Neural progenitor cell (in vitro differentiated cells): Measurements from ENCODE around the gene WNT9A. TPM values are rescaled to one million over a fixed set of nuclear protein-coding genes. Genes with fewer than 3 reads are reported as not detected.

Experiments
- DNase-seq: peaks from one replicate; pipeline ENCODE4 v3.0.0-alpha.2; 2016; ENCODE audit warnings: low spot score
- H2AFZ ChIP-seq: fragments of 200-600 bp; sonication (generic); replicated peaks from 2 replicates; pipeline ENCODE4 v1.6.1; 2016; ENCODE audit warnings: antibody characterized with exemption
- H3F3A ChIP-seq: fragments of 200-600 bp; sonication (generic); 2 replicates; pipeline ENCODE4 v1.6.1; 2016; ENCODE audit warnings: antibody characterized with exemption, low read depth
- H3K27ac ChIP-seq: fragments of 200-600 bp; sonication (generic); 2 replicates; pipeline ENCODE4 v1.5.1; 2016; ENCODE audit warnings: mild to moderate bottlenecking
- H3K27me3 ChIP-seq: fragments of 200-600 bp; sonication (generic); 2 replicates; pipeline ENCODE4 v1.6.1; 2016; ENCODE audit warnings: mild to moderate bottlenecking, moderate library complexity
- H3K36me3 ChIP-seq: fragments of 200-600 bp; sonication (generic); 2 replicates; pipeline ENCODE4 v1.5.1; 2016
- H3K4me1 ChIP-seq: fragments of 200-600 bp; sonication (generic); 2 replicates; pipeline ENCODE4 v1.6.1; 2016; ENCODE audit warnings: mixed run types
- H3K4me2 ChIP-seq: fragments of 200-600 bp; sonication (generic); 2 replicates; pipeline ENCODE4 v1.6.1; 2016
- H3K4me3 ChIP-seq: fragments of 200-600 bp; sonication (generic); 2 replicates; pipeline ENCODE4 v1.5.1; 2016
- H3K79me2 ChIP-seq: fragments of 200-600 bp; sonication (generic); 2 replicates; pipeline ENCODE4 v1.6.1; 2016; ENCODE audit warnings: low read depth
- H3K9ac ChIP-seq: fragments of 200-600 bp; sonication (generic); 2 replicates; pipeline ENCODE4 v1.6.1; 2016
- H3K9me3 ChIP-seq: fragments of 200-600 bp; sonication (generic); 2 replicates; pipeline ENCODE4 v1.5.1; 2016; ENCODE audit warnings: low read depth
- H4K20me1 ChIP-seq: fragments of 200-600 bp; sonication (generic); 2 replicates; pipeline ENCODE4 v1.6.1; 2016; ENCODE audit warnings: low read depth
- H3K27ac Mint-ChIP-seq: 3 replicates; pipeline ENCODE4 v1.8.0; 2021; ENCODE audit warnings: mixed read lengths
- H3K27me3 Mint-ChIP-seq: 2 replicates; pipeline ENCODE4 v1.8.0; 2022; ENCODE audit warnings: low read depth, mild to moderate bottlenecking, inconsistent platforms, moderate library complexity, mixed read lengths; ENCODE audit not compliant: insufficient read depth
- H3K36me3 Mint-ChIP-seq: 3 replicates; pipeline ENCODE4 v1.8.0; 2021; ENCODE audit warnings: mixed read lengths
- H3K4me1 Mint-ChIP-seq: 3 replicates; pipeline ENCODE4 v1.8.0; 2021; ENCODE audit warnings: mixed read lengths
- H3K4me3 Mint-ChIP-seq: 3 replicates; pipeline ENCODE4 v1.8.0; 2021; ENCODE audit warnings: mild to moderate bottlenecking, moderate library complexity, mixed read lengths
- H3K9me3 Mint-ChIP-seq: 3 replicates; pipeline ENCODE4 v1.8.0; 2020; ENCODE audit warnings: mixed read lengths
- CTCF ChIP-seq: fragments of 200-600 bp; sonication (generic); IDR thresholded peaks from 2 replicates; pipeline ENCODE4 v1.5.1; 2017; ENCODE audit warnings: antibody characterized with exemption, mild to moderate bottlenecking
- EZH2 ChIP-seq: fragments of 200-600 bp; sonication (generic); IDR thresholded peaks from 2 replicates; pipeline ENCODE4 v1.6.1; 2017; ENCODE audit warnings: antibody characterized with exemption, mild to moderate bottlenecking, moderate library complexity
- EZH2phosphoT487 ChIP-seq: fragments of 200-600 bp; sonication (generic); IDR thresholded peaks from 2 replicates; pipeline ENCODE4 v1.6.1; 2017; ENCODE audit warnings: antibody characterized with exemption
- total RNA-seq: library from RNA; depleted of rRNA; stranded (reverse); fragments of >200 nt; gene quantifications from 2 replicates; pipeline ENCODE4 v1.2.3, GENCODE V29; 2015; ENCODE audit warnings: low replicate concordance

WNT9A gene
- total RNA-seq, 1 donor from 2014 or later: 1.4 TPM

GRCh38 chr1:227959325-227959860 lies 11.7 kb upstream of the WNT9A start:
- no peaks in the 10 kb centered on the region for H3K4me1 Mint-ChIP-seq
- DNase-seq: peak; percentile 1
- Histone ChIP-seq H4K20me1 (no peaks in the 10 kb centered on the region), H3K79me2 (no peaks in the 10 kb centered on the region), H3K27ac (no peak overlapping the region), H3K9me3 (no peaks in the 10 kb centered on the region), H3K4me2 (no peak overlapping the region), H3F3A (no peaks in the 10 kb centered on the region), H3K4me3 (no peak overlapping the region), H3K4me1 (no peaks in the 10 kb centered on the region), H3K27me3 (peaks cover 28% of the 10 kb centered on the region), H3K36me3 (no peaks in the 10 kb centered on the region), H2AFZ (no peak overlapping the region), H3K9ac (no peak overlapping the region)
- H3K36me3 Mint-ChIP-seq: no peaks in the 10 kb centered on the region
- peaks cover 11% of the 10 kb centered on the region for H3K9me3 Mint-ChIP-seq
- no peak overlapping the region for H3K4me3 Mint-ChIP-seq
- peaks cover 8% of the 10 kb centered on the region for H3K27me3 Mint-ChIP-seq
- H3K27ac Mint-ChIP-seq: no peak overlapping the region
- TF ChIP-seq CTCF (no peak), EZH2phosphoT487 (no peak), EZH2 (no peak)

- Mint-ChIP-seq H3K27ac (no peak overlapping the region), H3K9me3 (peaks cover 11% of the 10 kb centered on the region), H3K4me3 (no peak overlapping the region), H3K4me1 (no peaks in the 10 kb centered on the region), H3K36me3 (no peaks in the 10 kb centered on the region), H3K27me3 (peaks cover 8% of the 10 kb centered on the region)
- Histone ChIP-seq H3K27me3 (peaks cover 32% of the 10 kb centered on the region), H3K27ac (no peak overlapping the region), H3K9me3 (no peaks in the 10 kb centered on the region), H2AFZ (no peak overlapping the region), H4K20me1 (no peaks in the 10 kb centered on the region), H3K9ac (no peak overlapping the region), H3K79me2 (no peaks in the 10 kb centered on the region), H3F3A (no peaks in the 10 kb centered on the region), H3K4me3 (no peak overlapping the region), H3K4me2 (no peak overlapping the region), H3K36me3 (no peaks in the 10 kb centered on the region), H3K4me1 (no peaks in the 10 kb centered on the region)
- DNase-seq: peak; percentile 0
- TF ChIP-seq EZH2phosphoT487 (no peak), EZH2 (no peak), CTCF (no peak)
Observed at GRCh38 chr1:227958617-227959324, 11.0 kb upstream of the WNT9A start.

GRCh38 chr1:227955808-227956207 lies 8.1 kb upstream of the WNT9A start:
- Mint-ChIP-seq H3K27me3 (peaks cover 6% of the 10 kb centered on the region), H3K27ac (no peak overlapping the region), H3K36me3 (no peaks in the 10 kb centered on the region), H3K4me1 (peaks cover 3% of the 10 kb centered on the region), H3K9me3 (peaks cover 13% of the 10 kb centered on the region), H3K4me3 (no peak overlapping the region)
- no peak for DNase-seq
- H3K79me2 ChIP-seq: no peaks in the 10 kb centered on the region
- H3K4me3 ChIP-seq: no peak overlapping the region
- no peaks in the 10 kb centered on the region for H4K20me1 ChIP-seq
- H3K36me3 ChIP-seq: no peaks in the 10 kb centered on the region
- H3K4me1 ChIP-seq: no peaks in the 10 kb centered on the region
- no peaks in the 10 kb centered on the region for H3F3A ChIP-seq
- no peak for TF ChIP-seq EZH2
- no peak for TF ChIP-seq EZH2phosphoT487
- TF ChIP-seq CTCF: no peak
- no peak overlapping the region for H3K27ac ChIP-seq
- peaks cover 32% of the 10 kb centered on the region for H3K27me3 ChIP-seq
- no peaks in the 10 kb centered on the region for H3K9me3 ChIP-seq
- H3K9ac ChIP-seq: no peak overlapping the region
- H2AFZ ChIP-seq: no peak overlapping the region
- no peak overlapping the region for H3K4me2 ChIP-seq
